Activated T-cell treated with anti-CD3 and anti-CD28 coated beads, Interleukin-2, amount 50 U/mL, for 72 hours (primary cell): Measurements from ENCODE around the gene ABCC6. TPM values are rescaled to one million over a fixed set of nuclear protein-coding genes. Genes with fewer than 3 reads are reported as not detected.
"Not testable (repeated sequence)": the region's sequence is repeated elsewhere in the genome, so short reads cannot be mapped to it uniquely, and the experiment has no call there.

Experiments used
- ATAC-seq, 2 donors: fragments of 150-1000 bp; cut with Tn5 transposase; replicated peaks in 1 of 2; 2 replicates each; pipeline ENCODE4 v1.10.0; 2021; ENCODE audit warnings: moderate library complexity in 2 of 2, mild to moderate bottlenecking in 1 of 2
- DNase-seq, 2 donors: peaks; one replicate each; pipeline ENCODE4 v3.0.0; 2021 to 2022; ENCODE audit warnings: mixed read lengths in 1 of 2
- H3K27ac Mint-ChIP-seq: one replicate; pipeline ENCODE4 v1.8.0; 2022; ENCODE audit warnings: mild to moderate bottlenecking, moderate library complexity, mixed read lengths
- H3K27me3 Mint-ChIP-seq: one replicate; pipeline ENCODE4 v1.8.0; 2022; ENCODE audit warnings: low read depth, mixed read lengths
- H3K36me3 Mint-ChIP-seq, 2 donors: one replicate each; pipeline ENCODE4 v1.8.0; 2022; ENCODE audit warnings: mixed read lengths in 2 of 2, mild to moderate bottlenecking in 1 of 2; ENCODE audit not compliant: insufficient read depth in 2 of 2
- H3K4me1 Mint-ChIP-seq: one replicate; pipeline ENCODE4 v1.8.0; 2022; ENCODE audit warnings: low read depth, mixed read lengths
- H3K4me3 Mint-ChIP-seq, 2 donors: one replicate each; pipeline ENCODE4 v1.8.0; 2022; ENCODE audit warnings: mild to moderate bottlenecking in 2 of 2, mixed read lengths in 2 of 2, moderate library complexity in 2 of 2
- H3K9me3 Mint-ChIP-seq, 2 donors: one replicate each; pipeline ENCODE4 v1.8.0; 2022; ENCODE audit warnings: mixed read lengths in 2 of 2
- total RNA-seq, 2 donors: library from RNA; stranded (reverse); gene quantifications; one replicate each; pipeline ENCODE4 v1.2.3, GENCODE V29; 2022

The ABCC6 gene
- total RNA-seq, 2 donors from 2014 or later, result not detected

GRCh38 chr16:16249621-16250330, 26.5 kb upstream of the ABCC6 start:
- not testable (repeated sequence) for H3K9me3 Mint-ChIP-seq, H3K36me3 Mint-ChIP-seq, H3K4me3 Mint-ChIP-seq, H3K27me3 Mint-ChIP-seq, ATAC-seq, H3K4me1 Mint-ChIP-seq, DNase-seq, H3K27ac Mint-ChIP-seq

GRCh38 chr16:16247439-16247838, 24.1 kb upstream of the ABCC6 start:
- not testable (repeated sequence) for H3K36me3 Mint-ChIP-seq, H3K27me3 Mint-ChIP-seq, H3K4me1 Mint-ChIP-seq, DNase-seq, ATAC-seq, H3K27ac Mint-ChIP-seq, H3K4me3 Mint-ChIP-seq, H3K9me3 Mint-ChIP-seq

DNA sequence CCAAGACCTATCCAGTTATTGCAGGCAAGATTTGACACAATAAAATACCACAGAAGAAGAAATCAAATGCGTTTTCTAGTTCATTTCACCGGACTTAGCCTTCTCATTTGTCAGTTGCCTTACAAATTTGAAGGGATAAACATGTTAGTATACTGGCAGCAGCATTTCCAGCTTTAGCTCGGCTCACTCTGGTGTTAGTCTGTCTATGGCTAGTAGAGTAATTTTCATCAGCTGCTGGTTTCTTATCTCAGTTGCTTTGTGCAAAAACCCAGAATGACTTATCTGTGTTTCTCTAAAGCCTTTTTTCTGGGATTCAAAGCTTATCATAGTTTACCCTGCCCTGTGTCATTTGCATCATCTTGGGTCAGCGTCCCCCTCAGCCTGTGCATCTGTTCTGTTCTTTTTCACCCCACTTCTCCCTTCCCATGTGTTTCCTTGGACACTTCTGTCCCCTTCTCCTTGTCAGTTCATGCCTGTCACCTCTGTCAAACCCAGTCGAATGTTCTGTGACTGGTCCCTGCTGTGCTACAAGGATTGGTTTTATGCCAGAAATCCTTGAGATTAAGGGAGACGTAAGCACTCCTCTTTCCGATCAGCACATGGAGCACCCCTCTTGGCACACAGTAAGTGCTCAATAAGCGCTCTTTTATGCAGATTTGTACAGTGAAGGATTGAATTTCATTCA, 23.4 kb upstream of the ABCC6 start:
- not testable (repeated sequence) for H3K36me3 Mint-ChIP-seq, H3K27me3 Mint-ChIP-seq, H3K4me1 Mint-ChIP-seq, H3K4me3 Mint-ChIP-seq, DNase-seq, H3K27ac Mint-ChIP-seq, ATAC-seq, H3K9me3 Mint-ChIP-seq

DNA sequence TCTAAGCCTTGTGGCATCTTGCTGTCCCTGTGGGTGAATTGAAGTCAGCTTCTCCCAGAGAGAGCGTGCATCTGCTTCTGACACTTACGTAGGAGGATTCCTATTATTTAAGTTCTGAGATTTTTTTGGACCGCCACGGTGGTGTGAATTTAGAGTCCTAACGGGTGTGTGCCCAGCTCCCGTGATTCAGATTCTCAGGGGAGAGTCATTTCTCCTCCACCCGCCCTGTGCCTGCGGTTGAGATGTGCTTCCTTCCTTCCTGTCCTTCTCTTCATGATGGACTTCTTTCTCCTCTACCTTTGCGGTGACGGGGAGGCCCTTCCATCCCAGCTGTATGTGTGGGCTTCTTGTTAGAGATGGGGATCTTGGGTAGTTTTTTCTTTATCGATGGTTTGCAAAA, 20.6 kb upstream of the ABCC6 start:
- H3K36me3 Mint-ChIP-seq, H3K4me3 Mint-ChIP-seq, H3K9me3 Mint-ChIP-seq, H3K27ac Mint-ChIP-seq, ATAC-seq, H3K4me1 Mint-ChIP-seq, H3K27me3 Mint-ChIP-seq, DNase-seq: not testable (repeated sequence)

DNA sequence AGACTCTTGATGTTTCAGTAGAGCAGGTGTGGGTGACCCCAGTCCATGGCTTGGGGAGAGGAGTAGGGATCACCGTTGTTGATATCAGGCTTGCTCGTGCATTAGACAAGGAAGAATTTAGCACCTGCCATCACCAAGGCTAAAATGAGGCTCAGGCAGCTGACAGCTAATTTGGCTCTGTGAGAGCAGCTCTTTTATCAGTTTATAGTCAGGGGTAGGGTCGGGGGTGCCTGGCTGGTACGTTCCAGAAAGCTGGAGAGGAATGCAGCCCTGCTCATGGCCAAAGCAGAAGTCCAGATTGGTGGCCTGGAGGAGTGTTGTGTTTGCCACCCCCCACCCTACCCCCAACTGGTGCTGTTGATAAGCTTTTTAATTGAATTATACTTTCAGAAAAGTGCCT, 17.4 kb upstream of the ABCC6 start:
- not testable (repeated sequence) for ATAC-seq, H3K27me3 Mint-ChIP-seq, H3K4me1 Mint-ChIP-seq

GRCh38 chr16:16237738-16238137, 14.4 kb upstream of the ABCC6 start:
- not testable (repeated sequence) for H3K27ac Mint-ChIP-seq

More for the DNA sequence above, 17.4 kb upstream of the ABCC6 start:
- H3K4me3 Mint-ChIP-seq, H3K36me3 Mint-ChIP-seq, H3K9me3 Mint-ChIP-seq, H3K27ac Mint-ChIP-seq, DNase-seq: not testable (repeated sequence)

GRCh38 chr16:16237071-16237470, 13.8 kb upstream of the ABCC6 start:
- not testable (repeated sequence) for ATAC-seq, H3K9me3 Mint-ChIP-seq, H3K27ac Mint-ChIP-seq, H3K4me3 Mint-ChIP-seq, H3K27me3 Mint-ChIP-seq, DNase-seq, H3K4me1 Mint-ChIP-seq, H3K36me3 Mint-ChIP-seq

More at GRCh38 chr16:16237738-16238137, 14.4 kb upstream of the ABCC6 start:
- not testable (repeated sequence) for H3K36me3 Mint-ChIP-seq, H3K9me3 Mint-ChIP-seq, DNase-seq, H3K4me3 Mint-ChIP-seq, H3K27me3 Mint-ChIP-seq, H3K4me1 Mint-ChIP-seq, ATAC-seq

DNA sequence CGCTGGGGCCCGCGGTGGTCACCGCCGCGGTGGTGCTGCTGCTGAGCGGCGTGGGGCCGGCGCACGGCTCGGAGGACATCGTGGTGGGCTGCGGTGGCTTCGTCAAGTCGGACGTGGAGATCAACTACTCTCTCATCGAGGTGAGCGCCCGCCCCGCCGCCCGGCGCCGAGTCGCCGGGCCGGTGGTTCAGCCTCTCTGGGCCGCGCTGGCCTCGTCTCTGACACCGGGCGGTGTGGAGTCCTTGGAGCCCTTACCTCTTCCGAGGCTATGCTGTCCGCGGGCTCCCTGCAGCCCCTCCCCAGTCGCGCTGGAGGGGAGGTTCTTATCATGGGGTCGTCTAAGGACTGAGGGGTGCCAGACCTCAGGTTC, 9.4 kb upstream of the ABCC6 start:
- not testable (repeated sequence) for H3K4me3 Mint-ChIP-seq, H3K27me3 Mint-ChIP-seq, H3K36me3 Mint-ChIP-seq, H3K4me1 Mint-ChIP-seq, H3K27ac Mint-ChIP-seq, DNase-seq, H3K9me3 Mint-ChIP-seq
- ATAC-seq, result peak; percentile 50 to 54

DNA sequence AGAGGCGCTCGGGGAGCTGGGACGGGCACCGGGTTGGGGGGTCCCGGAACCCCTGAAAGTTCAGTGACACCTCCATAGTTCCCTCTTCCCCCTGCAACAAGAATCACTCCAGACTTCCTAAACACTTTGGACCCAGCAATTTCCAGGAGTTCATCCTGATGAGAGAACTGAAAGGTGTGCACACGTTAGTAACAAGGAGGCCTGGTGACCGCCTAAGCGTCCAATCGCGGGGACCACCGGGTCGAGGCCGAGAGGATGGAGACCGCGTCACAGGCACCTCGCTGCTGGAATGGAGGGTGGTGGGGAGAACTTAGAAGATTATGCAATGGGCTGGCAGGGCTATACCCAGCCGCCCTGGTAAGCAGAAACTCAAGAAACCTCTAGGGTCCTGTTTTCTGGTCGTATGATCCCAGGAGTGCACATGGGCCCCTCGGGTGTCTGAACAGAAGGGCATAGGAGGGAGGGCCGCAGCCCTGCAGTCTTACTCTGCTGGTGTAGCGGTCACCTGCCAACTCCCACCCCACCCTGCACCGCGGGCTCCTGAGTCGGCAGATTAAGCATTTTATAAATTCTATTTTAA, 458 bp upstream of the ABCC6 start:
- not testable (repeated sequence) for H3K27ac Mint-ChIP-seq, H3K36me3 Mint-ChIP-seq, H3K9me3 Mint-ChIP-seq, H3K27me3 Mint-ChIP-seq, DNase-seq, H3K4me1 Mint-ChIP-seq
- peak overlapping the region in 1 of 2 donors; percentile 51 for H3K4me3 Mint-ChIP-seq
- peak; percentile 44 to 46 for ATAC-seq

DNA sequence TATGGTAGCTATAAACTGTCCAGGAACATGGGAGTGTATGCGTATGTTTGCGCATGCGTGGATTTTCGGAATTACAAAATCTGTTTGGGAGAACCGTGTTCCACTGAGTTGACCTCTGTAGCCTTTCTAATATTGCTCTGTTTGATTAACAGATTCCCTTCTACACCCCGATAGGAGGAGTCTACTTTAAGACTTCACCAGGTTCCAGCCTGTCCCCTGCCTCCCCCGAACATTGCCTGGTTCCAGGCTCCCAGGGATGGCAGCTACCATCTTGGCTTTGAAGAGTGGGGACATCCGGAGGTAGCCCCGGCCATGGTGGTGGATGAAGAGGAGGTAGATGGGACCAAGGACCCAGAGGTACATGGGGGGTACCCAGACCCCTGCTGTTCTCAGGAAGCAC, 1.9 kb downstream of the ABCC6 start:
- not testable (repeated sequence) for H3K4me1 Mint-ChIP-seq, DNase-seq, H3K27me3 Mint-ChIP-seq, ATAC-seq, H3K9me3 Mint-ChIP-seq, H3K27ac Mint-ChIP-seq, H3K4me3 Mint-ChIP-seq, H3K36me3 Mint-ChIP-seq

- H3K9me3 Mint-ChIP-seq, H3K27me3 Mint-ChIP-seq, H3K4me3 Mint-ChIP-seq, DNase-seq, ATAC-seq, H3K27ac Mint-ChIP-seq, H3K4me1 Mint-ChIP-seq, H3K36me3 Mint-ChIP-seq: not testable (repeated sequence)
Observed at GRCh38 chr16:16220449-16220848, 2.8 kb downstream of the ABCC6 start.

DNA sequence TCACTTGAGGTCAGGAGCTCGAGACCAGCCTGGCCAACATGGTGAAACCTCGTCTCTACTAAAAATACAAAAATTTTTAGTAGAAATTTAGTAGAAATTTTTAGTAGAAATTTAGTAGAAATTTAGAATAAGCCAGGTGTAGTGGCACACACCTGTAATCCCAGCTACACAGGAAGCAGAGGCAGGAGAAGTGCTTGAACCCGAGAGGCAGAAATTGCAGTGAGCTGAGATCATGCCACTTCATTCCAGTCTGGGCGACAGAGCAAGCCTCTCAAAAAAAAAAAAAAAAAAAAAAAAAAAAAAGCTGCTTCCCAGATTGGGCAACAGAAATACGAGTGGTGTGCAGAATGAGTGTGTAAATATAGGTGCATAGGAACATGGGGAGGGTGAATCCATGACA, 4.5 kb downstream of the ABCC6 start:
- DNase-seq, H3K36me3 Mint-ChIP-seq, H3K27ac Mint-ChIP-seq, H3K27me3 Mint-ChIP-seq, H3K4me3 Mint-ChIP-seq, H3K4me1 Mint-ChIP-seq, ATAC-seq, H3K9me3 Mint-ChIP-seq: not testable (repeated sequence)

GRCh38 chr16:16218349-16218748, 4.9 kb downstream of the ABCC6 start:
- H3K27ac Mint-ChIP-seq, H3K4me3 Mint-ChIP-seq, ATAC-seq, H3K27me3 Mint-ChIP-seq, DNase-seq, H3K36me3 Mint-ChIP-seq, H3K9me3 Mint-ChIP-seq, H3K4me1 Mint-ChIP-seq: not testable (repeated sequence)
